Loucy (cell line): ENCODE measurements around the gene MYRIP.

ENCODE experiments used
- EZH2phosphoT487 ChIP-seq: fragments of 200-600 bp; IDR thresholded peaks from 2 replicates; pipeline ENCODE4 v1.6.1; 2018; ENCODE audit warnings: antibody characterized with exemption, mild to moderate bottlenecking, moderate library complexity, borderline replicate concordance
- TF ChIP-seq, protein P1 (sequence below): fragments of 200-600 bp; sonication (generic); conservative IDR thresholded peaks from 2 replicates; pipeline ENCODE4 v1.5.1; 2014; ENCODE audit warnings: mild to moderate bottlenecking, antibody characterized with exemption, low read length

DNA sequence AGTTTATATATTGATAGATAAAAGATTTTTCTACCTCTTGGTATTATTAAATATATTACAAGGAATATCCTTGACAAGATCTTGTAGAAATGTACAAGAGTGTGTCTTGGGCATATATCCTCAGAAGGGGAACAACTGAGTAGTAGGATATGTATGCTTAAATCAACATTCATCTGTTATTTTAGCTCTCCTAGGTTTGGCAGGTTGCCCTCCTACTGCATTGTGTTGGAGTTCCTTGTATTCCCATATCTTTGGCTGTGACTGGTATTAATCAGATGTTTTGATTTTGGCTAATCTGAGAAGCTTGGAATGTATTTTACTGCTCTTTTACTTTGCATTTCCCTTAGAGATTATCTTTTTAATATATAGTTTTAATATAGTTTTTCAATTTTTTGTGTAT, 4.6 kb downstream of the MYRIP start:
- TF ChIP-seq, protein P1, sequence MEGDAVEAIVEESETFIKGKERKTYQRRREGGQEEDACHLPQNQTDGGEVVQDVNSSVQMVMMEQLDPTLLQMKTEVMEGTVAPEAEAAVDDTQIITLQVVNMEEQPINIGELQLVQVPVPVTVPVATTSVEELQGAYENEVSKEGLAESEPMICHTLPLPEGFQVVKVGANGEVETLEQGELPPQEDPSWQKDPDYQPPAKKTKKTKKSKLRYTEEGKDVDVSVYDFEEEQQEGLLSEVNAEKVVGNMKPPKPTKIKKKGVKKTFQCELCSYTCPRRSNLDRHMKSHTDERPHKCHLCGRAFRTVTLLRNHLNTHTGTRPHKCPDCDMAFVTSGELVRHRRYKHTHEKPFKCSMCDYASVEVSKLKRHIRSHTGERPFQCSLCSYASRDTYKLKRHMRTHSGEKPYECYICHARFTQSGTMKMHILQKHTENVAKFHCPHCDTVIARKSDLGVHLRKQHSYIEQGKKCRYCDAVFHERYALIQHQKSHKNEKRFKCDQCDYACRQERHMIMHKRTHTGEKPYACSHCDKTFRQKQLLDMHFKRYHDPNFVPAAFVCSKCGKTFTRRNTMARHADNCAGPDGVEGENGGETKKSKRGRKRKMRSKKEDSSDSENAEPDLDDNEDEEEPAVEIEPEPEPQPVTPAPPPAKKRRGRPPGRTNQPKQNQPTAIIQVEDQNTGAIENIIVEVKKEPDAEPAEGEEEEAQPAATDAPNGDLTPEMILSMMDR: no peak
- TF ChIP-seq EZH2phosphoT487: no peak
